Smooth muscle cell of bladder (primary cell): ENCODE results near the gene MISFA. TPM values are rescaled to one million over a fixed set of nuclear protein-coding genes. Genes with fewer than 3 reads are reported as not detected.

Source experiments
- total RNA-seq: library from RNA; depleted of rRNA; stranded (reverse); fragments of >200 nt; gene quantifications from 2 replicates; pipeline ENCODE4 v1.2.3, GENCODE V29; 2014

Gene MISFA
- 0.18 and 0.71 TPM in 2 replicates for total RNA-seq

DNA sequence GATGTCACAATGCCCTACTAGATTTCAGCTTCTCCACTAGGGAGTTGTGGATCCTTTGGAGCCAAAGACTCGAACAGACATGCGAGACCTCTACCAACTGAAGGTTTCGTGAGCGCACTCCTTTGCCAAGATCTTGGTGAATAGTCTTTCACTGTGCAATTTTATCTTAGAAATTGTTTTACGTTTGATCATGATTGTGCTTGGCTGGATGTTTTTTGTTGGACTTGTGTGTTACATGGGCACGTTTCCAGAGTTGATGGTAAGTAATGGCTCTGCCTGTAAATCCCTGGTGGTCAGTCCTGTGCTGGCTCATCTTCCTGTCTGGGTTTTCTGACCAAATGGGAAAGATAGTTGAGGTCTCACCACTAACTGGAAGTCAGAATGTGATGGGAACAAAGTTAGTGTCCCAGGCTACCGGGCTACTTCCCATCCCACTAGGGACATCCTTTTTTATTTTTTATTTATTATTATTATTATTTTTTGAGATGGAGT lies at the start of gene MISFA:
Gene MISFA, plus strand, starts transcription at position 51 of the 492 bp plus-strand sequence. Its CDS starts 140 bp downstream, at position 191.

DNA sequence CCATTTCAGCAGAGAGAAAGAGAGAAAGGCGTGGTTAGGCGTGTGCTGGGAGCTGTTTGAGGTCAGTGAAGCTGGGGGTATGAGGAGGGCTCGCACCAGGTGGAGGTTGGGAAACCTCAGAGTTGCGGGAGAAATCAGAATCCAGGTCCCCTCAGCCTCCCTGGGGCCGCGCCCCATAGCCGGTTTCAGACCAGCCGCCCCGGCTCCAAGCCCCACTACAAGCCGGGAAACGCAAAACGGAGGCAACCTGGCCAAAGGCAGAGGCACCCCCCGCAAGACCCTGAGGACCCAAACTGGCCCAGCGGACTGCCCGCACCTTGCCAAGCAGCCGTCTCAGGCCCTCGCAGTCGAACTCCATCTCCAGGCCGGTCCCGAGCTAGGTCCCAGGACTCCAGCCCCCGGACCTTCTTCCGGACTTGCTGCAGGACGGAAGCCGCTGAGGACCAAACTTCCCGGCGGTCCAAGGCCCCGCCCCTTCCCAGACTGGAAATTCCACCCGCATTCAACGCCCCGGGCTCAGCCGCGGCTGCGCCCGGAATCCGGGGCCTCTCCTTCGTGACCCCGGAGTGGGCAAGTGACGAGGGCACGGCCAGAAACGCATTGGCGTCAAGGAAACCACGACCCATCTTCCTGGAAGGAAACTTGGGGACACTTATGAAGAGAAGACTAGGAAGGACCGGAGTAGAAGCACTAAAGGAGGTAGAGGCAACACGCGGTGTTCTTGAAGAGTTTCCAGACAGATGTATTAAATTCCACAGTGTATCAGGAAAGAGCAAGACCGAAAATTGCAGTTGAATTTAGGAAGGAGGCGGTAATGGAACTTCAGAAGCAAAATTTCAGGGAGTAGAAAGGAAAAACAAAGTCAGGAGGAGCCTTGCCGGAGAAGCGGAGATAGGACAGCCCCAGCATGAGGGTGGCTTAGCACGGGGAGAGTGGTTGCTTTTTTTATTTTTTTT lies 11.0 kb upstream of the MISFA start, which contains the start of gene UEVLD:
Gene UEVLD, minus strand, starts transcription at position 438 of the 956 bp plus-strand sequence. Its CDS starts 80 bp downstream, at position 358.

DNA sequence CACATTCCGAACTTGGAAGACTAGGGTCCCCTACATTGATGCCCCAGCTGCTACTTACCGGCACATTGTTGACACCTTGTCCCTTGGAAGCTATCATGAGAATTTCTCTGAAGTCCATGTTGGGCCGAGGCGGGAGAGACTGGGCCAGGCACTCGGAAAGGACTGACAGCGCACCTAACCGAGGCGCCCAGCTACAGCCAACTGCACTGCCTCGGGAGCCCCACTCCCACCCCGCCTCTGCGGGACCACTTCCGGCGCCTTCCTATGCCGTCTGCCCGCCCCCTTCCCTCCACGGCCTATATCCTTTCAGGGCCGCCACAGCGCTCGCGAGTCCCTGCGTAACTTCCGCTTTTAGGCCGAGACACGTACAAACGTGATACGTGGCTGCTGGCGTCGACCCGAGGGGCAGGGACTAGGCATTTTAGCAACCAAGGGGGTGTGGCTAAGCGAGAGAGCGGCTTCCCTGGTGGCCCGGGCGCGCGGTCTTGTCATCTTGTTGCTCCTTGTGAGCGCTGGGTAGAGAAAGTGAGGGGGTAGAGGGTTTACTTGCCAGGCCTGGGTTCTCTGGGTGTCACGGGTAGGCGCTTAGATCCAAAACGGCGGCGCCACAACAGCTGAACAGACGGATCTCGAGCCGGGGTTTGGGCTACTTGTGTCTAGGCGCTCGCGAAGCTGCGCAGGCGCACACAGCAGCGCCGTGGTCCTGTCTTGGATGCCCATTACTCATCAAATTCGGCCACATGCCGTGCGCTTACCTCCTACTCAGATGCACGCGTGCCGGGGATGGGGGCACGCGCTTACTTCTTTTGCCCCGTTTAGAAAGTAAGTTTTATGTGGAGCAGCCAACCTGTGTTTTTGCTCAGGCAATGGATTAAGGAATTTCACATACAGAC lies 34.8 kb downstream of the MISFA start, which contains the start of gene SPTY2D1:
Gene SPTY2D1, minus strand, starts transcription at position 203 of the 893 bp plus-strand sequence. Its CDS starts 85 bp downstream, at position 118.

Other genes starting within 250 kb of the MISFA start
- gene LDHA, start 205.2 kb upstream of the MISFA start, total RNA-seq: 473 and 711 TPM in 2 replicates
- 1.1 TPM in 1 of 2 replicates, not detected in the other for gene LDHC, start 187.5 kb upstream of the MISFA start, total RNA-seq
- gene LDHAL6A, start 143.9 kb upstream of the MISFA start, total RNA-seq: not detected in 2 replicates
- gene TSG101, start 72.8 kb upstream of the MISFA start, total RNA-seq: 50.2 and 52.0 TPM in 2 replicates
- 21.1 and 21.6 TPM in 2 replicates for gene UEVLD, start 11.1 kb upstream of the MISFA start, total RNA-seq
- 14.0 and 14.2 TPM in 2 replicates for gene SPTY2D1, start 34.6 kb downstream of the MISFA start, total RNA-seq
- gene TMEM86A, start 99.0 kb downstream of the MISFA start, total RNA-seq: 0.57 and 0.83 TPM in 2 replicates
- gene IGSF22, start 126.4 kb downstream of the MISFA start, total RNA-seq: under 0.01 TPM in 1 of 2 replicates, not detected in the other
- under 0.01 TPM in 1 of 2 replicates, not detected in the other for gene PTPN5, start 192.0 kb downstream of the MISFA start, total RNA-seq